Activated T-cell treated with anti-CD3 and anti-CD28 coated beads, Interleukin-2, amount 50 U/mL, for 72 hours (primary cell): ENCODE measurements around the gene ZHX3. TPM values are rescaled to one million over a fixed set of nuclear protein-coding genes. Genes with fewer than 3 reads are reported as not detected.
A peak's percentile ranks its signal among the peaks of the same experiment; 100 is the strongest.

ENCODE experiments used
- ATAC-seq, 2 donors: fragments of 150-1000 bp; cut with Tn5 transposase; replicated peaks in 1 of 2; 2 replicates each; pipeline ENCODE4 v1.10.0; 2021; ENCODE audit warnings: moderate library complexity in 2 of 2, mild to moderate bottlenecking in 1 of 2
- DNase-seq, 2 donors: peaks; one replicate each; pipeline ENCODE4 v3.0.0; 2021 to 2022; ENCODE audit warnings: mixed read lengths in 1 of 2
- H3K27ac Mint-ChIP-seq: one replicate; pipeline ENCODE4 v1.8.0; 2022; ENCODE audit warnings: mild to moderate bottlenecking, moderate library complexity, mixed read lengths
- H3K27me3 Mint-ChIP-seq: one replicate; pipeline ENCODE4 v1.8.0; 2022; ENCODE audit warnings: low read depth, mixed read lengths
- H3K36me3 Mint-ChIP-seq, 2 donors: one replicate each; pipeline ENCODE4 v1.8.0; 2022; ENCODE audit warnings: mixed read lengths in 2 of 2, mild to moderate bottlenecking in 1 of 2; ENCODE audit not compliant: insufficient read depth in 2 of 2
- H3K4me1 Mint-ChIP-seq: one replicate; pipeline ENCODE4 v1.8.0; 2022; ENCODE audit warnings: low read depth, mixed read lengths
- H3K4me3 Mint-ChIP-seq, 2 donors: one replicate each; pipeline ENCODE4 v1.8.0; 2022; ENCODE audit warnings: mild to moderate bottlenecking in 2 of 2, mixed read lengths in 2 of 2, moderate library complexity in 2 of 2
- H3K9me3 Mint-ChIP-seq, 2 donors: one replicate each; pipeline ENCODE4 v1.8.0; 2022; ENCODE audit warnings: mixed read lengths in 2 of 2
- total RNA-seq, 2 donors: library from RNA; stranded (reverse); gene quantifications; one replicate each; pipeline ENCODE4 v1.2.3, GENCODE V29; 2022

Gene ZHX3
- total RNA-seq, 2 donors from 2014 or later = 10.2 to 11.5 TPM

DNA sequence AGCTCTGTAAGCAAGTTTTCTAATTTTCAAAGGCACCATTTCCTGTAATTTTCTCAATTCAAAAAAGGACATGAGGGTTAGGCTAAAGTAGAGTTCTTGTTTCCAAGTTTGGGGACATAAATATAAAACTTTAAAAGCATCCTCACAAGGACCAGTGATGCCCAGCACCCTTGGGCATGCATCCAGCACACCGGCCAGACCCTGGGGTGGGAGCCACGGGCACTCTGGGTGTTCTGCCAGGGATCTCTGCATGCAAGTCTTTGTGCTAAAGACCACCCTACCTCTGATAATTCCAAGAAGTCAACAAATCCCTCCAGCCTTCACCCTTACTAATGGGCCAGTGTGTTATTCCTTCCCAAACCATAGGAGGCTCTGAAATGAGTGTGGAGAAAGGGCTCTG lies 133.7 kb downstream of the ZHX3 start:
- H3K27me3 Mint-ChIP-seq = no peaks in the 10 kb centered on the region
- no peaks in the 10 kb centered on the region for H3K36me3 Mint-ChIP-seq
- H3K27ac Mint-ChIP-seq = no peak overlapping the region
- peaks cover 10% of the 10 kb centered on the region for H3K4me1 Mint-ChIP-seq
- no peak overlapping the region for H3K4me3 Mint-ChIP-seq
- no peak for ATAC-seq
- DNase-seq = no peak
- H3K9me3 Mint-ChIP-seq = no peaks in the 10 kb centered on the region

- Mint-ChIP-seq H3K4me3 (no peak overlapping the region), H3K27me3 (no peaks in the 10 kb centered on the region), H3K4me1 (peaks cover 10% of the 10 kb centered on the region), H3K36me3 (no peaks in the 10 kb centered on the region), H3K27ac (no peak overlapping the region), H3K9me3 (no peaks in the 10 kb centered on the region)
- no peak for ATAC-seq
- DNase-seq = no peak
Observed at GRCh38 chr20:41183391-41183790, 134.1 kb downstream of the ZHX3 start.

DNA sequence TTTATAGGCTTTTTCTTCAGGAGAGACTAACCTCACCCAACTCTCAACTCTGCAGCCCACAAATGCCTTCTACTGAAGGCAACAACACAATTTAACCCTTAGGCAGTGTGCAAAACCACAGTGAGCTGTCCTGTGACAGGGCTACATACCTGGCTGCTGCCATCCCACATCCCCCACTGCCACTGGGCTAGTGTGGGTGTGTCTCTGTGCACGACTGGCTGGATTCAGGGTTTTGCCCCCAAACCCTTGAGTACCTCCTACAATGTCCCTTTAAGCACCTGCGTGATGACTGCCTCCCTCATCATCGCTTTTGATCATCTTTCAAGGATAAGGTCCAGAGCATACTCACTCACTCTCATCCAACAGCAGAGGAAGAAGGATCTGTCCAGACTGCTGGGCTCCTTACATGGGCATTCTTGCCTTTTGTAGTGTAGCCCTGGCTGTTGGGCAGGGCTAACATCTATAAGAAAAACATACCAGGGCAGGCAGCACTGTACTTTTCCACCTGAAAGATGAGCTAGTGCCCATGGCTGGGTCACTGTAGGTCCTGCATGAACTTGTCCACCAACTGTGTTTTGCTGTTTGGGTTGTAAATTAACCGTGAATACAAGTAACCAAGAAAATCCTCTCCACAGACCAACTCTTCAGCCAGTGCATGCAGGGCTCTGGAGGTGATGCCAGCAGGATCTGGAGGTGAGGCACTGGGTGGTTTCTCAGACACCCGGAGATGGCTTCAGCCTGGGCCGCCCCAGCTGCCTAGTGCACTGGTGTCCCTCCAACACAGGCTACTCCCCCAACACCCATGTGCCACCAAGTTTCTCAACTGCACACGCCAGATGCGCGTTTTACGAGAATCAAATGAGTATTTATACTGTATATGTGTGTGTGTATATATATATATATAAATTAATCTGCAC lies 135.0 kb downstream of the ZHX3 start:
- ATAC-seq (peak; percentile 42 to 47), DNase-seq (no peak)
- Mint-ChIP-seq H3K4me1 (peaks cover 10% of the 10 kb centered on the region), H3K27me3 (no peaks in the 10 kb centered on the region), H3K4me3 (no peak overlapping the region), H3K9me3 (no peaks in the 10 kb centered on the region), H3K36me3 (no peaks in the 10 kb centered on the region), H3K27ac (peak overlapping the region; percentile 86)

DNA sequence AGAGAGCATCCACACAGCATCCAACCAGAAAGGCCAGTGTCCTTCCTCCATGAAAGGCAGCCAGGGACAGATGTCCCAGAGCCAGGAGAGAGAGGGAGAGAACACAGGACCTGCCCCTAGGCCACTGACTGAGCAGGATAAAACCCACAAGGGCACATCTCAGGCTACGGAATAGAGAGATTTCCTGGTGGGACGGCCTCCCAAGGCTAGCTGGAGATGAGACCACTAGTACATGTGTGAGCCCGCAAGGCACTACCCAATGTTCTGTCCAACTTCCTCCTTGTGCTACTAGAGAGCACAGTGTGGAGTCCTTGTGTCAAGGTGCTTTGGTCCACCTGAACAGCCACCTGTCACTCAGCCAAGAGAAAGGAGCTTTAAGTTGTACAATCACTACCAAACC lies 136.0 kb downstream of the ZHX3 start:
- H3K9me3 Mint-ChIP-seq = no peaks in the 10 kb centered on the region
- no peaks in the 10 kb centered on the region for H3K36me3 Mint-ChIP-seq
- H3K4me3 Mint-ChIP-seq = no peak overlapping the region
- H3K27me3 Mint-ChIP-seq = no peaks in the 10 kb centered on the region
- H3K27ac Mint-ChIP-seq = peak overlapping the region; percentile 86
- peaks cover 10% of the 10 kb centered on the region for H3K4me1 Mint-ChIP-seq
- DNase-seq (no peak), ATAC-seq (no peak)

DNA sequence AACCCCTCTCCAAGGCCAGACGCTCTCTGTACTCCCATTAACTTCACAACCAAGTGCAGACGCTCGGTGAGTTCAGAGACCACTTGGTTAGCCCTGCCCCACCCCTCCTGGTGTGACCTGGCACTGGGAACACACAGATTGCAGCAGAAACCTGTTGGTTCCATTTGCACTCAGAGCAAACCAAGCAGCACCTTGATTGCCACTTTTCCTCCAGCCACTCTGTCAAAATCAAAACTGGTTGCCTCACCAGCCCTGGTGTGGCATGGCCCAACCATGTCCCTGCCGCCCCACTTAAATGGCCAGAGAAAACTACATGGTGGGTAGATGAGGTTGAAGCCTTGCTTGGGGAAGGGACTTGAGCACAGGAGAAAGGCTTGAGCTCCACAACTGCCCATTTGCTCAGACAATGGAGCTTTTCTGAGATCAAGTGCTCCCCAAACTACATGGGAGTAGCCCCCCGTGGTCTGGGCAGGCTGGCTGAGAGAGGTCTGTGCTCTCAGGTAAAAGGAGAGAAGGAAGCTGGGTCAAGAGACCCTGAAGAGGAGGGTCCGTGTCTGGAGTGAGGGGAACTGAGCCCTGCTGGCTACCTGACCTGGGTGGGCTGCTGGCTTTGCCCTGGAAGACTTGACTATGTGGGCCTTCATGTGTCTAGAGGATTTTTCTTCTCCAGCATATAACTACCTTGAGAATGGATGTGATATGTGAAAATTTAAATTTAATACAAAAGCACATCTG lies 136.8 kb downstream of the ZHX3 start:
- no peak for ATAC-seq
- no peak for DNase-seq
- Mint-ChIP-seq H3K36me3 (no peaks in the 10 kb centered on the region), H3K27ac (peak overlapping the region; percentile 19), H3K4me3 (no peak overlapping the region), H3K9me3 (no peaks in the 10 kb centered on the region), H3K27me3 (no peaks in the 10 kb centered on the region), H3K4me1 (peaks cover 10% of the 10 kb centered on the region)

GRCh38 chr20:41179961-41180360 lies 137.6 kb downstream of the ZHX3 start:
- DNase-seq = no peak
- no peaks in the 10 kb centered on the region for H3K36me3 Mint-ChIP-seq
- H3K4me3 Mint-ChIP-seq = no peak overlapping the region
- H3K4me1 Mint-ChIP-seq = peaks cover 10% of the 10 kb centered on the region
- H3K9me3 Mint-ChIP-seq = no peaks in the 10 kb centered on the region
- H3K27ac Mint-ChIP-seq = no peak overlapping the region
- ATAC-seq = no peak
- no peaks in the 10 kb centered on the region for H3K27me3 Mint-ChIP-seq

- no peak for DNase-seq
- H3K27ac Mint-ChIP-seq = no peak overlapping the region
- no peaks in the 10 kb centered on the region for H3K36me3 Mint-ChIP-seq
Observed at GRCh38 chr20:41178904-41179432, 138.6 kb downstream of the ZHX3 start.

DNA sequence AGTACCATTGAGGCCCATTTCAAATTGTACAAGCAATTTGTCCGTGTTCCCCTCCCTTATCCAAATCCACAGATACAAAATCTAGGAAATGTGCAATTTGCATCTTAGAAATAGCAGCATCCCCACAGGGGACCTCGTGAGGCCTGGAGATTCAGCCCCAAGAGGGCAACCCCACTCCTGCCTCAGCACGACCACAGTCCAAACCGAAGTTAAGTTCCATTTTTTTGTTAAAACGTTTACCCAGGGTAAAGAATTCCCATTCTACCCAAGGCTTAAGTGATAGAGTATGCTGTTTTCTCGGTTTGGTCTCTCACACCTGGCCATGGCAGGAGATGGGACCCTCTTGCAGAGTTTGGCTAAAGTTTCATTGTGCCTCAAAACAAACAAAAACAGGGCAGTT lies 139.0 kb downstream of the ZHX3 start:
- no peak overlapping the region for H3K4me3 Mint-ChIP-seq
- no peaks in the 10 kb centered on the region for H3K9me3 Mint-ChIP-seq
- H3K36me3 Mint-ChIP-seq = no peaks in the 10 kb centered on the region
- H3K27ac Mint-ChIP-seq = no peak overlapping the region
- H3K4me1 Mint-ChIP-seq = peaks cover 10% of the 10 kb centered on the region
- ATAC-seq (no peak), DNase-seq (no peak)
- H3K27me3 Mint-ChIP-seq = no peaks in the 10 kb centered on the region

More at GRCh38 chr20:41178904-41179432, 138.6 kb downstream of the ZHX3 start:
- H3K9me3 Mint-ChIP-seq = no peaks in the 10 kb centered on the region
- H3K27me3 Mint-ChIP-seq = no peaks in the 10 kb centered on the region
- H3K4me3 Mint-ChIP-seq = no peak overlapping the region
- no peak for ATAC-seq
- peaks cover 10% of the 10 kb centered on the region for H3K4me1 Mint-ChIP-seq

- DNase-seq (no peak), ATAC-seq (no peak)
- Mint-ChIP-seq H3K4me1 (peaks cover 9% of the 10 kb centered on the region), H3K27me3 (no peaks in the 10 kb centered on the region), H3K36me3 (no peaks in the 10 kb centered on the region), H3K27ac (no peak overlapping the region), H3K4me3 (no peak overlapping the region), H3K9me3 (no peaks in the 10 kb centered on the region)
Observed at GRCh38 chr20:41177636-41178035, 139.9 kb downstream of the ZHX3 start.

DNA sequence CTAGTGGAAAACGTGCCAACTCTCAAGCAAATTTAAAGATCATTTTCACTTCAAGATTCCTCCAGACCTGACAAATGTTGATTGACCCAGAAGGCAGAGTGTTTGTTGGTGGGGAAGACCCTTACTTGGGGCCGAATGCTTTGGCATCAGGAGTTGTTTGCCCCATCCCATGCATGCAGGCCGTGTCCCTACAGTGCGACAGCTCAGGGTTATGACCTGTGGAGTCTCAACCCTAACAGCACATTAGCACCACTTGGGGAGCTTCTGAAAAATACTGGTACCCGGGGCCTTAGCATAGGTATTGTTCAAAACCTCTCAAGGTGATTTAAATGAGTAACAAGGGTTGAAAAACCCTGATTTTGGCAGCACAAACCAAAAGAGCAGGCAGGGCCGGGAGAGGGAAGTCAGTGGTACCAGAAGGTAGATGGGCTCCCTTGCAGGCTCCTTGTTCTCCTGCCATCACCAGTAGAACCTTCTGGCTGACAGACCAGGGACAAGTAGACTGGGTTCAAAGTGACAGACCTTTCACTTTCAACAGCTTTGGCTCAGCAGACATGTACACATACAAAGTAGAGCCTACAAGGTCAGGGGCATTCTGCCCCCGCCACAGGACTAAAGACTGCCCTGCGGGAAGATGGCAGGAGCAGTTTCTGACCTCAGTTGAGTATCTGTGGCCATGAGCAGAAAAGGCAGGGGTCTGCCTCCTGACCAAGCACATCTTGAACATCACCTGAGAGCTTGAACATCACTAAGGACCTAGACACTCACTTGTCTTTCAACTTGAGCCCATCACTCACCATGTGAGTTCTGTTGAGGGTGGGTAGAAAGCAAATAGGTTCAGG lies 140.6 kb downstream of the ZHX3 start:
- DNase-seq (no peak), ATAC-seq (no peak)
- Mint-ChIP-seq H3K27me3 (no peaks in the 10 kb centered on the region), H3K27ac (no peak overlapping the region), H3K4me3 (no peak overlapping the region), H3K9me3 (no peaks in the 10 kb centered on the region), H3K4me1 (peaks cover 2% of the 10 kb centered on the region), H3K36me3 (peaks cover 0 to 1% of the 10 kb centered on the region in 2 donors)

- no peak overlapping the region for H3K27ac Mint-ChIP-seq
Observed at GRCh38 chr20:41175727-41176330, 141.7 kb downstream of the ZHX3 start.

GRCh38 chr20:41175201-41175651 lies 142.3 kb downstream of the ZHX3 start:
- Mint-ChIP-seq H3K4me1 (peaks cover 12% of the 10 kb centered on the region), H3K9me3 (no peaks in the 10 kb centered on the region), H3K27me3 (no peaks in the 10 kb centered on the region), H3K27ac (no peak overlapping the region), H3K36me3 (peaks cover 8 to 11% of the 10 kb centered on the region in 2 donors), H3K4me3 (no peak overlapping the region)
- ATAC-seq = no peak
- DNase-seq = no peak

More at GRCh38 chr20:41175727-41176330, 141.7 kb downstream of the ZHX3 start:
- Mint-ChIP-seq H3K4me3 (no peak overlapping the region), H3K36me3 (peaks cover 3 to 6% of the 10 kb centered on the region in 2 donors), H3K9me3 (no peaks in the 10 kb centered on the region), H3K27me3 (no peaks in the 10 kb centered on the region), H3K4me1 (peaks cover 7% of the 10 kb centered on the region)
- ATAC-seq = no peak
- no peak for DNase-seq
